NT2/D1 (cell line): ENCODE measurements around the gene EDA.
A peak's percentile ranks its signal among the peaks of the same experiment; 100 is the strongest.

Experiments used
- DNase-seq: peaks from one replicate; pipeline ENCODE4 v3.0.0-alpha.2; 2011; ENCODE audit warnings: low read depth, low spot score
- H3K27me3 ChIP-seq: 2 replicates; pipeline ENCODE4 v1.6.0; 2011; ENCODE audit warnings: mild to moderate bottlenecking; ENCODE audit not compliant: insufficient read length, insufficient read depth
- H3K36me3 ChIP-seq: 2 replicates; pipeline ENCODE4 v1.6.1; 2011; ENCODE audit warnings: mild to moderate bottlenecking, low read length, mixed read lengths; ENCODE audit not compliant: insufficient read depth, insufficient read length
- H3K4me1 ChIP-seq: 2 replicates; pipeline ENCODE4 v1.5.1; 2011; ENCODE audit not compliant: insufficient read depth, insufficient read length
- H3K4me3 ChIP-seq: 2 replicates; pipeline ENCODE4 v1.5.1; 2011; ENCODE audit warnings: low read depth; ENCODE audit not compliant: insufficient read length
- H3K9ac ChIP-seq: 2 replicates; pipeline ENCODE4 v1.6.0; 2011; ENCODE audit warnings: low read depth; ENCODE audit not compliant: insufficient read length
- H3K9me3 ChIP-seq: 2 replicates; pipeline ENCODE4 v1.5.1; 2011; ENCODE audit warnings: mild to moderate bottlenecking, low read length; ENCODE audit not compliant: insufficient read depth
- SUZ12 ChIP-seq: IDR thresholded peaks from 2 replicates; pipeline ENCODE4 v1.6.1; 2011; ENCODE audit not compliant: insufficient read length, insufficient read depth; ENCODE audit errors: extremely low read depth
- YY1 ChIP-seq: IDR thresholded peaks from 2 replicates; pipeline ENCODE4 v1.6.1; 2011; ENCODE audit not compliant: insufficient read length, insufficient read depth
- ZNF274 ChIP-seq: IDR thresholded peaks from 2 replicates; pipeline ENCODE4 v1.6.1; 2011; ENCODE audit warnings: mild to moderate bottlenecking, low read depth, low read length

EDA gene

GRCh38 chrX:69630147-69630546 lies 14.2 kb downstream of the EDA start:
- no peak for DNase-seq
- no peak overlapping the region for H3K9ac ChIP-seq
- H3K27me3 ChIP-seq, result no peaks in the 10 kb centered on the region
- no peaks in the 10 kb centered on the region for H3K36me3 ChIP-seq
- no peaks in the 10 kb centered on the region for H3K9me3 ChIP-seq
- H3K4me3 ChIP-seq, result no peak overlapping the region
- H3K4me1 ChIP-seq, result no peaks in the 10 kb centered on the region
- TF ChIP-seq YY1 (no peak), SUZ12 (no peak), ZNF274 (no peak)

DNA sequence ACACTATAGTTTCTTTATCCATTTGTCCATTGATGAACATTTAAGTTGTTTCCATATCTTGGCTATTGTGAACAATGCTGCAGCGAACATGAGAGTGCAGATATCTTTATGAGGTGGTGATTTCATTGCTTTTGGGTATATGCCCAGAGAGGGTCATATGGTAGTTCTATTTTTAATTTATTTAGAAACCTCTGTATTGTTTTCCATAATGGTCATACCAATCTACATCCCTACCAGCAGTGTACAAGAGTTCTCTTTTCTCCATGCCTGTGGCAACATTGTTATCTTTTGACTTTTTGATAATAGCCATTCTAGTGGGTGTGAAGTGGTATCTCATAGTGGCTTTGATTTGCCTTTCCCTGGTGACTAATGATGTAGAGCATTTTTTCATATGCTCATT lies 48.8 kb downstream of the EDA start:
- Histone ChIP-seq H3K27me3 (no peaks in the 10 kb centered on the region), H3K4me3 (no peak overlapping the region), H3K9ac (no peak overlapping the region), H3K9me3 (peaks cover 7% of the 10 kb centered on the region), H3K4me1 (peaks cover 2% of the 10 kb centered on the region), H3K36me3 (no peaks in the 10 kb centered on the region)
- DNase-seq, result no peak
- no peak for TF ChIP-seq SUZ12
- no peak for TF ChIP-seq YY1
- no peak for TF ChIP-seq ZNF274

DNA sequence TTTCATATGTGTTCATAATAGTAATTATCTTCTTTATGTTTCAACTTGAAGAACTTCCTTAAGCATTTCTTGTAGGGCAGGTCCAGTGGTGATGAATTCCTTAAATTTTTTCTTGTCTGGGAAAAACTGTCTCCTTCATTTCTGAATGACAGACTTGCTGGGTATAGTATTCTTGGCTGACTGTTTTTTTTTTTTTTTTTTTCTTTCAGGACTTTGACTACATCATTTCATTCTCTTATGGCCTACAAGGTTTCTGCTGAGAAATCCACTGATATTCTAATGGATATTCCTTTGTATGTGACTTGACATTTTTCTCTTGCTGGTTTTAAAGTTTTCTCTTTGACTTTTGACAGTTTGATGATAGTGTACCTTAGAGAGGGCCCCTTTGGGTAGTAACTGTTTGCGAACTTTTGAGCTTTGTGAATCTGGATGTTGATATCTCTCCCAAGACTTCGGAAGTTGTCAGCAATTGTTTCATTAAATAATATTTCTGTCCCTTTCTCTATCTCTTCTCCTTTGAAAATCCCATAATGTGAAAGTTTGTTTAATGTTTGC lies 54.2 kb downstream of the EDA start:
- Histone ChIP-seq H3K4me3 (no peak overlapping the region), H3K36me3 (no peaks in the 10 kb centered on the region), H3K9me3 (peaks cover 23% of the 10 kb centered on the region), H3K9ac (no peak overlapping the region), H3K27me3 (no peaks in the 10 kb centered on the region), H3K4me1 (no peaks in the 10 kb centered on the region)
- DNase-seq, result no peak
- no peak for TF ChIP-seq ZNF274
- TF ChIP-seq SUZ12, result no peak
- TF ChIP-seq YY1, result no peak

DNA sequence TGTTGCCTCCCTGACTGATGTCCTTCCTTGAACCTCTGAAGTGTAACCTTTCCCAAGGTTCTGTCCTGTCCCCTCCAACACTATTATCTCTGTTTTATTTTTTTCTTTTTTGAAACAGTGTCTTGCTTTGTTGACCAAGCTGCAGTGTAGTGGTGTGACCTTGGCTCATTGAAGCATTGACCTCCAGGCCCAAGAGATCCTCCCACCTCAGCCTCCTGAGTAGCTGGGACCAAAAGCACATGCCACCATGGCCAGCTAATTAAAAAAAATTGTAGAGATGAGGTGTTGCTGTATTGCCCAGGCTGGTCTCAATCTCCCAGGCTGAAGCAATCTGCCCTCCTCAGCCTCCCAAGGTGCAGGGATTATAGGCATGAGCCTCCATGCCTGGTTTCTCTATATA lies 59.0 kb downstream of the EDA start:
- H3K9me3 ChIP-seq, result peaks cover 13% of the 10 kb centered on the region
- no peak for DNase-seq
- no peaks in the 10 kb centered on the region for H3K27me3 ChIP-seq
- no peaks in the 10 kb centered on the region for H3K36me3 ChIP-seq
- TF ChIP-seq ZNF274, result no peak
- TF ChIP-seq SUZ12, result no peak
- no peak for TF ChIP-seq YY1
- H3K4me1 ChIP-seq, result no peaks in the 10 kb centered on the region
- H3K9ac ChIP-seq, result no peak overlapping the region
- H3K4me3 ChIP-seq, result no peak overlapping the region

DNA sequence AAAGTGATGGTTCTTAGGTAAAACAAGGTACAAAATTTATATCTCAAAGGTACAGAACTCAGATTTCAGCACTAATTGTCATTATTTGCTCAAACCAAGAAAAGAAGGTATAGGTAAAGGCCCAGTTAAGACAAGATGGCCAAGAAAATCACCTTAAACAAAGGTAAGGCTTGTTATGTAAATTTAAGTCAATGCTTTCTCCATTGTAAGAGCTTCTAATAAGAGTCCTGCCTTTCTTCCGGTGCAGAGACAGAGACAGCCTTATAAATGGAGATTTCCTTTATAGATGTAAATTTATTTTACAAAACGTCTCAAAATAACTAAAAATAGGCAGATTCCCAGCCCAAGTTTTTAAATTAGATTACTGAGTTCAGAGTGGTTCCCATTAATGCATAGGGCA lies 89.9 kb downstream of the EDA start:
- H3K4me3 ChIP-seq, result no peak overlapping the region
- peak; percentile 22 for DNase-seq
- no peak overlapping the region for H3K9ac ChIP-seq
- H3K4me1 ChIP-seq, result no peaks in the 10 kb centered on the region
- H3K27me3 ChIP-seq, result no peaks in the 10 kb centered on the region
- H3K9me3 ChIP-seq, result no peaks in the 10 kb centered on the region
- no peaks in the 10 kb centered on the region for H3K36me3 ChIP-seq
- TF ChIP-seq YY1 (no peak), SUZ12 (no peak), ZNF274 (no peak)

DNA sequence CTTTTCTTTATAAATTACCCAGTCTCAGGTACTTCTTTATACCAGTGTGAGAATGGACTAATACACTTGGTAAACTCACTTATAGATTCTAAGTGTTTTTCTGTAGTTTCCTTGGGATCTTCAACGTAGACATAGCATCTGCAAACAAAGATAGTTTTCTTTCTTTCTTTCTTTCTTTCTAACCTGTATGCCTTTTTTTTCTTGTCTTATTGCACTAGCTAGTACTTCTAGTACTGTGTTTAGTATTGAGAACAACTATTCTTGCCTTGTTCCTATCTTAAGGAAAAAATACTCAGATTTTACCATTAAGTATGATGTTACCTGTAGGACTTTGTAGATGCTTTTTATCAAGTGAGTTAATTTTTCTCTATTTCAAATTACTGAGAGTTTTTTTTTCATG lies 102.2 kb downstream of the EDA start:
- H3K4me1 ChIP-seq, result no peaks in the 10 kb centered on the region
- H3K4me3 ChIP-seq, result no peak overlapping the region
- no peaks in the 10 kb centered on the region for H3K36me3 ChIP-seq
- no peaks in the 10 kb centered on the region for H3K27me3 ChIP-seq
- peaks cover 12% of the 10 kb centered on the region; the same call in 1 of the 2 replicates for H3K9me3 ChIP-seq
- no peak for DNase-seq
- TF ChIP-seq ZNF274, result no peak
- TF ChIP-seq SUZ12, result no peak
- no peak for TF ChIP-seq YY1
- H3K9ac ChIP-seq, result no peak overlapping the region

GRCh38 chrX:69724307-69724706 lies 108.4 kb downstream of the EDA start:
- Histone ChIP-seq H3K9me3 (no peaks in the 10 kb centered on the region), H3K27me3 (no peaks in the 10 kb centered on the region), H3K4me3 (no peak overlapping the region), H3K4me1 (no peaks in the 10 kb centered on the region), H3K36me3 (no peaks in the 10 kb centered on the region), H3K9ac (no peak overlapping the region)
- DNase-seq, result no peak
- no peak for TF ChIP-seq ZNF274
- no peak for TF ChIP-seq SUZ12
- no peak for TF ChIP-seq YY1

DNA sequence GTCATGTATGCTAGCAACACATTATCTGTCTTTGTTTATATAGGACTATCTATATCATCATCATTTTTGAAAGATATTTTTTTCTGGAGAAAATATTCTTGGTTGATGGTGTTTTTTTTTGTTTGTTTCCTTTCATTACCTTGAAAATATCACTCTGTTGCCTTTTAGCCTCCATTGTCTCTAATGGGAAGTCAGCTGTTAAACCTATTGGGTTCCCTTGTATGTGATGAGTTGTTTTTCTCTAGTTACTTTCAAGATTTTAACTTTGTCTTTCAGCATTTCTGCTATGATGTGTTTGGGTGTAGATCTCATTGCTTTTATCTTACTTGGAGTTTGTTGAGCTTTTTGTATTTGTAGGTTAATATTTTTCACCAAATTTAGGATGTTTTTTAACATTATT lies 124.4 kb downstream of the EDA start:
- H3K9ac ChIP-seq, result no peak overlapping the region
- DNase-seq, result no peak
- no peaks in the 10 kb centered on the region for H3K4me1 ChIP-seq
- H3K27me3 ChIP-seq, result no peaks in the 10 kb centered on the region
- TF ChIP-seq ZNF274 (no peak), YY1 (no peak), SUZ12 (no peak)
- H3K4me3 ChIP-seq, result no peak overlapping the region
- peaks cover 10% of the 10 kb centered on the region; the same call in 1 of the 2 replicates for H3K9me3 ChIP-seq
- no peaks in the 10 kb centered on the region for H3K36me3 ChIP-seq
